ENCODE results near the gene ARHGEF10L.

ARHGEF10L gene

GRCh38 chr1:17572264-17572985 is 32.9 kb downstream of the ARHGEF10L start:
- DNase-seq = no peak

DNA sequence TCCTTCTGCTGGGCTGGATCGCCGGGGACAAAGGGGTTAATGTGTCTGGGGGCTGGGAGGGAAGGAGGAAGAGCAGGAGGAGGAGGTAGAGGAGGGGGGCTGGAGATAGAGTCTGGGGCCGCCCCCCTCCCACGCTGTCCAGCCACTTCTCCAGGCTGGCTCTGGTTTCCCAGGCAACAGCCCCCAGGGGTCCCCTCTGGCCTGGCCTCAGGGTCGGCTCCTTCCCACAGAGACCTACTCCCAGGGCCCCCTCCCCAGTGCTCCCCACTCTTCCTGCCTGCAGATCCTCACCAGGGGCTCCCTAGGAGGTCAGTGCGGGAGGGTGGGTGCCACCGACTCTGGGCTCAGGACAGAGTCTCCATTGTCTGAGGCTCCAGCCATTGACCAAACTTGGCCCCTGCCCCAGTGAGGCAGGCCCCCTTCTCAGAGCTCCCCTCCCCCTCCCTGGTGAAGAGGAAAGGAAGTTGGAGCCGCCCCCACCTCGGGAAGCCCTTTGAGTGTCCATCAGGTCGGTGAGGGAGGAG is 34.1 kb downstream of the ARHGEF10L start:
- DNase-seq = no peak

DNA sequence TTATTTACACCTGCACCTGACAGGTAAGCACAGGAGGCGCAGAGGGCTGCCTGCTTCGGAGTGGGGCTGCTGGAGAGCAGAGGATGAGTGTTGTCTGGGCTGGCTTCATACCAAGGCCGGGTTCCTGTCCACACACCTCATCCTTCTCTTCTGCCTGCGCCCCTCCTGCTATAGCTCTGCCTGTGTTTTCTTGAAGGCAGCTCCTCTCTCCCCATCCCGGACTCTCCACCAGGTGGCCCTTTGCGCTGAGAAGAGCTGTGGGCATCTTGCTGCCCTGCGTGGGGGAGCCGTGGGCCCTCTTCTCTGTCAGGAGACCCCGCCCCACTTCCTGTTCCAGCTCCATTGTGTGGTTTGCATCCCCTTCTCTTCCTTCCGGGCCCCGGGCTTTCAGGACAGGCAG is 35.0 kb downstream of the ARHGEF10L start:
- no peak for DNase-seq

DNA sequence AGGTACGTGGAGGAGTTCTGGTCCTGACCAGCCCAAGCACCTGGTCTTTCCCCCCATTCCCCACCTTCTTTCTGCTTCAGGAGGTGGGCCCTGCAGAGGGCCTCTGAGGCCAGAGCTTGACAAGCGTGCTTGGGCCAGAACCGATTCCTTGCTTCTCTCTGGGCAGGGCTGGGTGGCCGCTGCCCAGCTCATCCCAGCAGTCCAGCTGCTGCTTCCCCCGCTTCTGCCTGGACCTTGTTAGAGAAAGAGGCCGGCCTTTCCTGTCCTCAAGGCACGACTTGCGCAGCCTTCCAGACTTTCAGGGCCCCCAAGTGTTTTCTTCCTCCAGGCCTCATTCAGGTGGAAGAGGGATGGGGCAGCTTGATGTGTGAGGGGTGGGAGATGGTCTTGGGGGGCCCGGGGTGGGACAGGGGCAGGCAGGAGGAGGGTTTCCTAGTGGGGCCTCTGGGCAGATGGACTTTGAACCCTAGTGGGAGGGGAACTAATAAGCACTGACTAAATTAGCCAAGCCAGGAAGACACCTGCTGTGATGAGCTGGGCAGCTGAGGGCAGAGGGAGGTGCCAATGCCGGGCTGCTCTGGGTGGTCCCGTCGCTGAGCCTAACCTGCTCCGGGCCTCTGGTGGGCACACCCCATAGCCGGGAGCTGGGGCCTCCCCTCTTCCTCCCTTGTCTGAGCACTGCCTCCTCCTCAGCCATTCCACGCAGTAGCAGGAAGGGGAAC is 36.5 kb downstream of the ARHGEF10L start:
- no peak for DNase-seq

- no peak for DNase-seq
Measured at GRCh38 chr1:17576519-17576853, 37.0 kb downstream of the ARHGEF10L start.

GRCh38 chr1:17577907-17578297 is 38.4 kb downstream of the ARHGEF10L start:
- no peak for DNase-seq

GRCh38 chr1:17579951-17580939 is 40.7 kb downstream of the ARHGEF10L start:
- no peak for DNase-seq

DNA sequence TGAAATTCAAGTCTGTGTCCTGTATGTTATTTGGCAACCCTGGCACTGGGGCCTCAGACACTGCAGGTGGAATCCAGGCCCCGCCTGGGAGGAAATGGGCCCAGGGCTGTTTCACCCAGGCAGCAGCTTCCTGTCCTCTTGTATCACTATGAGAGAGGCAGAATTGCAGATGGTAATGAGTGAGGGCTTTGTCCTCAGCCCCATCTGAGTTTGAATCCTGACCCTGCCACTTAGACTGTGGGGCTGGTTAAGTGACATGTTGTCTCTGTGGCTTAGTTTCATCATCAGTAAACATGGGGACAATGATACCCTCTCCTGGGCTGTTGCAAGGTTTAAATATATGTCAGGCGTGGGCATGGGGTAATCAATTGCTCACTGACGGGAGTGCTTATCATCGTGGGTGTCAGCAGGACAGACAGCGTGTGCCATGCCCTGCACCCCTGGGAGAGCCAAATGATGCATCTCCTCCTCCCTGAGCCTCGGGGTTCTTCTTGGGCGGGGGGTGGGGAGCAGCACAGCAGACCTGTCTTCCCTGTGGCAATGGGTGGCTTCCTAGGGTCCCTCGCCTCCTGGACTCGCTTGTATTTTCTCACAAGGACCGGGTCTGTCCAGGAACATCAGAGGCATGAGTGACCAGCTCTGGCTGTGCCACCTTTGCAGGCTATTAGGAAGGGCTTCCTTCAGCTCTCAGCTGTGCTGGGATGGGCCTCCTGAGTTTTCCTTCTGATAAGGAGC is 42.1 kb downstream of the ARHGEF10L start:
- no peak for DNase-seq

DNA sequence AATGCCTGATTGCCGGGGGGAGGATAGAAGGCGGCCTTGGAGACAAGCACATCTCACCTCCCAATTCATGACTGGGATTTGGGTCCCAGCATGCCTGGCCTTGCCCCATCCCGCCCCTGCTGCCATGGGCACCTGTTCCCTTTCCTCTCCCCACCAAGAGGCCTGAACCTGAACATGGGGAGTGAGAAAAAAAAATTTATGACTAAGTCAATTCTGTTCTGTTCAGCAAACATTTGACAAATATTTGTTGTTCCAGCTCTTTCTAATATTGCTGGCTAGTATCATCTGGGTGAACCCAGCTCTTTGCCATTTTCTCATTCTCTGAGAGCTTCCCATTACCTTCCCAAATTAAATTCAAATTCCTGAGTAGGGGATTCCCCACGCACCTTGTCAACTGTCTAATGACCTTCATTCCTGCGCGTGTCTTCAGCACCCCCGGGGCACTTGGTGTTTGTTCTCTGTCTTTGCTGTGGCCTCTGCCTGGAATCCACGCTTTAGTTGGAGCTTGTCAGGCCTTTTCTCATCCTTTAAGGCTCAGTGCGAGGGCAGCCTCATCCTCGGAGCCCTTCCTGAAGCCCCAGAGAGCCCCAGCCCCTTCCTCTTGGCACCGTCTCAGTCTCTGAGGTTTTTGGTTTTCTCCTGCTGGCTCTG is 42.8 kb downstream of the ARHGEF10L start:
- DNase-seq = no peak

- DNase-seq = no peak
Measured at GRCh38 chr1:17584539-17584938, 45.0 kb downstream of the ARHGEF10L start.

- DNase-seq = no peak
Measured at GRCh38 chr1:17585266-17585987, 45.9 kb downstream of the ARHGEF10L start.

DNA sequence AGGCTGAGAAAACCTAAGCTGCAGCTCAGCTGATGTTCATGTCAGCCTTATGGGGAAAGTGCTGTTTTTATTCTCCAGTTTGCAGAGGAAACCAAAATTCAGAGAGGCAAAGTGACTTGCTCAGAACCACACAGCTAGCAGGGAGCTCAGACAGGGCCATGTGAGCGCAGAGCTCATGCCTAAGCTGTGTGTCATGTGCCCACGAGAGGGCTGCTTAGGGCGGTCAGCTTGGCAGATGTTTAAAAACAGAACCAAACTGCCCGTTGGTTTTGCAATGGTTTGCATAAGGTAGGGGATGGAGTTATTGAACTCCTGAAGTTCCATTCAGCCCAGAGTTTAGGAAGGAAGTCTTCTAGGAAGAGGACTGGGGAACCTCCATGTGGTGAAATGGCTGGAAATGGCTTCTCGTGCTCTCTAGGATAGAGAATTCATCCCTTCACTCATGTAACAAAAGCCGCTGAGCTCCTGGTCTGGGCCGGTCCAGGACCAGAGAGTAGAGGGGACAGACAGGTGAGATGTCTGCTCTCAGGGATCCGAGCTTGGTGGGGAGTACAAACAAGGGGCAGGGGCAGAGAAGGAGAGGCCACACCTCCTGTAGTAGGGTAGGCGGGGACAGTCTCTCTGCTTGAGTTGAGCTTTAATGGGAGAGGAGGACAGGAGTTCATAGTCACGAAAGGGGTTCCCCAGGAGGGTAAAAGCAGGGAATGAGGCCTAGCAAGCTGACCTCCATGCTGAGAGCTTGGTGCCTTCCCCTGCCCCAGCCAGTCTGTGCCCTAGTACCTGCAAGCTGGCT is 46.9 kb downstream of the ARHGEF10L start:
- no peak for DNase-seq

- DNase-seq = no peak
Measured at GRCh38 chr1:17587693-17588047, 48.2 kb downstream of the ARHGEF10L start.

- no peak for DNase-seq
Measured at GRCh38 chr1:17588048-17588871, 48.8 kb downstream of the ARHGEF10L start.

- DNase-seq = no peak
Measured at GRCh38 chr1:17591814-17592430, 52.4 kb downstream of the ARHGEF10L start.

DNA sequence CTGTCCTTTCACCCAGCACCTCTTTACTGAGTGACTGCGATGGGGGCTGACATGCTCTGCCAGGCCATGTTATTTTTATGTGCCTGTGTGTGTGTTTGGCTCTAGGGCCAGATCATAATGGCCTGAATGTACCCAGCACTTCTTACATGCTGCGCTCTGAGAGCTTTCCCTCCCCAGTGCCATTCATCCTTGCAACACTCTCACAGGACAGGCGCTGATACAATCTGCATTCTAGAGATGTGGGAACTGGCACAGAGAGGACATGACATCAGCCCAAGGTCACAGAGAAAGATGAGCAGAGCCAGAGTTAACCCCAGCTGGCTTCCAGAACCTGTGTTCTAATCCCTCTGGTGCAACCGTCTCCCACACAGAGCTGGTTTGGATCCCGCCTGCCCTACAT is 54.5 kb downstream of the ARHGEF10L start:
- DNase-seq = no peak

DNA sequence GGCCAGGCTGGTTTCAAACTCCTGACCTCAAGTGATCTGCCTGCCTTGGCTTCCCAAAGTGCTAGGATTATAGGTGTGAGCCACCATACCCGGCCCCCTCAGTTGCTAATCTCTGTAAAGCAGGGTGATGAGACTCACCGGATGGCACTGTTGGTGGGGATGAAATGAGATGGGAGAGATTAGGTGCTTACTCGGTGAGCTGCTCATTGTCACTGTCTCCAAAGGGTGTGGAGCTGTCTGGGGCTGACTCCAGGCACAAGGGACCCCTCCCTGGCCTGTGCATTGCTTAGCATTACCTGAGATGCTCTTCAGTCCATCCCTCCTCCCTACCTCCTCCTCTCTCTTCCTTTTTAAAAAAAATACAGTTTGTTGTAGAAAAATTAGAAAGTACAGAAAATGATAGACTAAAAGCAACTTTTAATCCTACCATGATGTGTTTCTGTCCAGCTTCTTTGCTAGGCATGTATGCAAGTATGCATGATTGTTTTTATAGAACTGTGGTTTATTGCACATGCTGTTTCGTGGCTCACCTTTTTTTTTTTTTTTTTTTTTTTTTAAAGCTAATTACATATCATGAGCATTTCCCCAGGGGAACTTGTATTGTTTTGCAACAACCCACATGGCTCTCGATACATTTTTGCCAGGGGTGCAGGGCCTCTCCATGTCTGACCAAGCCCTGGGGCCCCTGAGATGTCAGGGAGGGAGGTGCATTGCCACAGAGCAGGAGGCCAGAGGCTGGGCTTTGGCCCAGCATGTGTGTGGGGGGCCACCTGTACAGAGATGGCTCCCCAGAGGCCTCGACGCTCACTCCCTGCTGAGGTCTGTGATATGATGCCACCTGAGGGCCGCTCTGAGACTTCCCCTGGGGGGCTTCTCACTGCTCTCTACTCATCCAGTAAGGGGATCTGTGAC is 55.4 kb downstream of the ARHGEF10L start:
- DNase-seq = no peak

GRCh38 chr1:17595602-17595925 is 56.1 kb downstream of the ARHGEF10L start:
- no peak for DNase-seq
